Activated CD8-positive, alpha-beta memory T cell treated with anti-CD3 and anti-CD28 coated beads for 1 hour (primary cell): ENCODE results near the gene TBC1D2.

Source experiments
- DNase-seq, 2 donors: peaks; one replicate each; pipeline ENCODE4 v3.0.0-alpha.2; 2020; ENCODE audit warnings: low read depth in 1 of 2; ENCODE audit errors: extremely low read depth in 1 of 2

TBC1D2 gene

GRCh38 chr9:98218562-98219363, 36.7 kb downstream of the TBC1D2 start:
- DNase-seq: no peak

GRCh38 chr9:98217255-98217654, 38.2 kb downstream of the TBC1D2 start:
- DNase-seq: no peak

GRCh38 chr9:98216391-98216790, 39.1 kb downstream of the TBC1D2 start:
- DNase-seq: no peak

- no peak for DNase-seq
Observed at GRCh38 chr9:98215821-98216220, 39.6 kb downstream of the TBC1D2 start.

- DNase-seq: no peak
Observed at GRCh38 chr9:98215271-98215670, 40.2 kb downstream of the TBC1D2 start.

GRCh38 chr9:98214811-98215210, 40.6 kb downstream of the TBC1D2 start:
- DNase-seq: no peak

- DNase-seq: no peak
Observed at GRCh38 chr9:98211260-98211659, 44.2 kb downstream of the TBC1D2 start.

GRCh38 chr9:98210435-98210834, 45.0 kb downstream of the TBC1D2 start:
- DNase-seq: no peak

- DNase-seq: no peak
Observed at GRCh38 chr9:98209530-98209929, 45.9 kb downstream of the TBC1D2 start.

GRCh38 chr9:98208635-98209034, 46.8 kb downstream of the TBC1D2 start:
- no peak for DNase-seq

GRCh38 chr9:98207606-98208005, 47.8 kb downstream of the TBC1D2 start:
- DNase-seq: no peak

- no peak for DNase-seq
Observed at GRCh38 chr9:98206754-98207153, 48.7 kb downstream of the TBC1D2 start.

- no peak for DNase-seq
Observed at GRCh38 chr9:98204692-98205091, 50.8 kb downstream of the TBC1D2 start.

- no peak for DNase-seq
Observed at GRCh38 chr9:98203153-98203552, 52.3 kb downstream of the TBC1D2 start.

- no peak for DNase-seq
Observed at GRCh38 chr9:98202252-98202651, 53.2 kb downstream of the TBC1D2 start.

GRCh38 chr9:98201749-98202148, 53.7 kb downstream of the TBC1D2 start:
- DNase-seq: no peak

- DNase-seq: no peak
Observed at GRCh38 chr9:98201102-98201501, 54.3 kb downstream of the TBC1D2 start.

GRCh38 chr9:98199388-98200033, 55.9 kb downstream of the TBC1D2 start:
- no peak for DNase-seq

- DNase-seq: no peak
Observed at GRCh38 chr9:98195671-98196070, 59.8 kb downstream of the TBC1D2 start.

GRCh38 chr9:98193336-98193944, 62.0 kb downstream of the TBC1D2 start:
- DNase-seq: no peak

- DNase-seq: peak in 1 of 2 donors; percentile 59
Observed at GRCh38 chr9:98192503-98193335, 62.7 kb downstream of the TBC1D2 start, which contains the start of gene CORO2A. CORO2A (minus strand) TSS chr9:98192637; CDS start chr9:98157660, 34,977 bp downstream.
